K562 (cell line): ENCODE measurements around the gene STK32C. TPM values are rescaled to one million over a fixed set of nuclear protein-coding genes. Genes with fewer than 3 reads are reported as not detected.
A peak's percentile ranks its signal among the peaks of the same experiment; 100 is the strongest.

Experiments used
- BHLHE40 ChIP-seq: IDR thresholded peaks from 2 replicates; pipeline ENCODE4 v1.6.1; 2011; ENCODE audit warnings: low read length, improper control_type of control experiment
- polyA plus RNA-seq, 8 experiments: library from polyadenylated mRNA; depleted of rRNA in 4 of 8; stranded (reverse) in 5 of 8; unstranded in 3 of 8; fragments of >200 nt; fragmentation: Nextera tagmentation in 2 of 8; fragmentation: Illumina TruSeq in 1 of 8; extraction: Ambion mirVana in 2 of 8; extraction: Trizol in 1 of 8; gene quantifications; 2 replicates each; pipeline versions ENCODE4 v1.2.1 to v1.2.3, GENCODE V29; 2011 to 2014; ENCODE audit warnings: inconsistent platforms in 1 of 8, missing spikeins in 1 of 8
- total RNA-seq, 7 experiments: library from RNA; depleted of rRNA in 6 of 7; stranded (reverse); fragments of >200 nt in 6 of 7; fragmentation: Illumina TruSeq in 2 of 7; extraction: Trizol in 2 of 7; gene quantifications; 2 replicates each; pipeline versions ENCODE4 v1.2.1 to v1.2.3, GENCODE V29; 2011 to 2021; ENCODE audit warnings: low replicate concordance in 1 of 7
- TF ChIP-seq, protein P1 (sequence below): fragments of 450-650 bp; IDR thresholded peaks from 2 replicates; pipeline ENCODE4 v1.6.1; 2016; ENCODE audit warnings: mild to moderate bottlenecking, moderate library complexity

The STK32C gene
- total and polyA plus RNA-seq, 9 of the 15 experiments (the other 6 are each of a cell fraction or from before 2014, with no cell fraction given), result 1.5 to 20.9 (median 6.5) TPM

DNA sequence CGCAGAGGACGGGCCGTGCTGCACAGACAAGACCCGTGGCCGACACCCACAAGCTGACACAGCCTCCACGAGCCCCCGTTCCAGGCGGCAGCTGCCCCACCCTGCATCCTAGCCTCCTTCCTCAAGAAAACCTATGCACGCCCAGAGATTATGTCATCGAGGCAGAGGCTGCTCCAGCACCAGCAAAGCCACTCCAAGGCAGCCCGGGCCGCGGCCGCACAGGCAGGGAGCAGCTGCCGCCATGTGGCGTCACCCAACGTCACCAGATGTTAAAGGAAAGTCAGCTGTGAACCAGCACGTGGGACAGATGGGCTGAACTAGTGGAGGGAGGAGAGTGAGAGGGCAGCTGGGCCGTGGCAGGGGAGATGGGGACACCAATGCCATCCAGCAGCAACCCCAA lies 59.8 kb downstream of the STK32C start (continued):
- TF ChIP-seq, protein P1, sequence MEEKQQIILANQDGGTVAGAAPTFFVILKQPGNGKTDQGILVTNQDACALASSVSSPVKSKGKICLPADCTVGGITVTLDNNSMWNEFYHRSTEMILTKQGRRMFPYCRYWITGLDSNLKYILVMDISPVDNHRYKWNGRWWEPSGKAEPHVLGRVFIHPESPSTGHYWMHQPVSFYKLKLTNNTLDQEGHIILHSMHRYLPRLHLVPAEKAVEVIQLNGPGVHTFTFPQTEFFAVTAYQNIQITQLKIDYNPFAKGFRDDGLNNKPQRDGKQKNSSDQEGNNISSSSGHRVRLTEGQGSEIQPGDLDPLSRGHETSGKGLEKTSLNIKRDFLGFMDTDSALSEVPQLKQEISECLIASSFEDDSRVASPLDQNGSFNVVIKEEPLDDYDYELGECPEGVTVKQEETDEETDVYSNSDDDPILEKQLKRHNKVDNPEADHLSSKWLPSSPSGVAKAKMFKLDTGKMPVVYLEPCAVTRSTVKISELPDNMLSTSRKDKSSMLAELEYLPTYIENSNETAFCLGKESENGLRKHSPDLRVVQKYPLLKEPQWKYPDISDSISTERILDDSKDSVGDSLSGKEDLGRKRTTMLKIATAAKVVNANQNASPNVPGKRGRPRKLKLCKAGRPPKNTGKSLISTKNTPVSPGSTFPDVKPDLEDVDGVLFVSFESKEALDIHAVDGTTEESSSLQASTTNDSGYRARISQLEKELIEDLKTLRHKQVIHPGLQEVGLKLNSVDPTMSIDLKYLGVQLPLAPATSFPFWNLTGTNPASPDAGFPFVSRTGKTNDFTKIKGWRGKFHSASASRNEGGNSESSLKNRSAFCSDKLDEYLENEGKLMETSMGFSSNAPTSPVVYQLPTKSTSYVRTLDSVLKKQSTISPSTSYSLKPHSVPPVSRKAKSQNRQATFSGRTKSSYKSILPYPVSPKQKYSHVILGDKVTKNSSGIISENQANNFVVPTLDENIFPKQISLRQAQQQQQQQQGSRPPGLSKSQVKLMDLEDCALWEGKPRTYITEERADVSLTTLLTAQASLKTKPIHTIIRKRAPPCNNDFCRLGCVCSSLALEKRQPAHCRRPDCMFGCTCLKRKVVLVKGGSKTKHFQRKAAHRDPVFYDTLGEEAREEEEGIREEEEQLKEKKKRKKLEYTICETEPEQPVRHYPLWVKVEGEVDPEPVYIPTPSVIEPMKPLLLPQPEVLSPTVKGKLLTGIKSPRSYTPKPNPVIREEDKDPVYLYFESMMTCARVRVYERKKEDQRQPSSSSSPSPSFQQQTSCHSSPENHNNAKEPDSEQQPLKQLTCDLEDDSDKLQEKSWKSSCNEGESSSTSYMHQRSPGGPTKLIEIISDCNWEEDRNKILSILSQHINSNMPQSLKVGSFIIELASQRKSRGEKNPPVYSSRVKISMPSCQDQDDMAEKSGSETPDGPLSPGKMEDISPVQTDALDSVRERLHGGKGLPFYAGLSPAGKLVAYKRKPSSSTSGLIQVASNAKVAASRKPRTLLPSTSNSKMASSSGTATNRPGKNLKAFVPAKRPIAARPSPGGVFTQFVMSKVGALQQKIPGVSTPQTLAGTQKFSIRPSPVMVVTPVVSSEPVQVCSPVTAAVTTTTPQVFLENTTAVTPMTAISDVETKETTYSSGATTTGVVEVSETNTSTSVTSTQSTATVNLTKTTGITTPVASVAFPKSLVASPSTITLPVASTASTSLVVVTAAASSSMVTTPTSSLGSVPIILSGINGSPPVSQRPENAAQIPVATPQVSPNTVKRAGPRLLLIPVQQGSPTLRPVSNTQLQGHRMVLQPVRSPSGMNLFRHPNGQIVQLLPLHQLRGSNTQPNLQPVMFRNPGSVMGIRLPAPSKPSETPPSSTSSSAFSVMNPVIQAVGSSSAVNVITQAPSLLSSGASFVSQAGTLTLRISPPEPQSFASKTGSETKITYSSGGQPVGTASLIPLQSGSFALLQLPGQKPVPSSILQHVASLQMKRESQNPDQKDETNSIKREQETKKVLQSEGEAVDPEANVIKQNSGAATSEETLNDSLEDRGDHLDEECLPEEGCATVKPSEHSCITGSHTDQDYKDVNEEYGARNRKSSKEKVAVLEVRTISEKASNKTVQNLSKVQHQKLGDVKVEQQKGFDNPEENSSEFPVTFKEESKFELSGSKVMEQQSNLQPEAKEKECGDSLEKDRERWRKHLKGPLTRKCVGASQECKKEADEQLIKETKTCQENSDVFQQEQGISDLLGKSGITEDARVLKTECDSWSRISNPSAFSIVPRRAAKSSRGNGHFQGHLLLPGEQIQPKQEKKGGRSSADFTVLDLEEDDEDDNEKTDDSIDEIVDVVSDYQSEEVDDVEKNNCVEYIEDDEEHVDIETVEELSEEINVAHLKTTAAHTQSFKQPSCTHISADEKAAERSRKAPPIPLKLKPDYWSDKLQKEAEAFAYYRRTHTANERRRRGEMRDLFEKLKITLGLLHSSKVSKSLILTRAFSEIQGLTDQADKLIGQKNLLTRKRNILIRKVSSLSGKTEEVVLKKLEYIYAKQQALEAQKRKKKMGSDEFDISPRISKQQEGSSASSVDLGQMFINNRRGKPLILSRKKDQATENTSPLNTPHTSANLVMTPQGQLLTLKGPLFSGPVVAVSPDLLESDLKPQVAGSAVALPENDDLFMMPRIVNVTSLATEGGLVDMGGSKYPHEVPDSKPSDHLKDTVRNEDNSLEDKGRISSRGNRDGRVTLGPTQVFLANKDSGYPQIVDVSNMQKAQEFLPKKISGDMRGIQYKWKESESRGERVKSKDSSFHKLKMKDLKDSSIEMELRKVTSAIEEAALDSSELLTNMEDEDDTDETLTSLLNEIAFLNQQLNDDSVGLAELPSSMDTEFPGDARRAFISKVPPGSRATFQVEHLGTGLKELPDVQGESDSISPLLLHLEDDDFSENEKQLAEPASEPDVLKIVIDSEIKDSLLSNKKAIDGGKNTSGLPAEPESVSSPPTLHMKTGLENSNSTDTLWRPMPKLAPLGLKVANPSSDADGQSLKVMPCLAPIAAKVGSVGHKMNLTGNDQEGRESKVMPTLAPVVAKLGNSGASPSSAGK, result peak; percentile 18; the same call in 1 of the 2 replicates
- 0 out of 2 replicates have a peak, but pooled peaks have one; percentile 33 for TF ChIP-seq BHLHE40
